ENCODE measurements around the gene PTPRG.

The PTPRG gene

GRCh38 chr3:62131620-62132019 lies 570.2 kb downstream of the PTPRG start:
- peak in 1 of 2 experiments; percentile 49 for DNase-seq

GRCh38 chr3:62132027-62132602 lies 570.7 kb downstream of the PTPRG start:
- DNase-seq: no peak

GRCh38 chr3:62133015-62133414 lies 571.6 kb downstream of the PTPRG start:
- DNase-seq: no peak

GRCh38 chr3:62134061-62134496 lies 572.7 kb downstream of the PTPRG start:
- DNase-seq: peak in 1 of 2 experiments; percentile 3

- DNase-seq: no peak
Measured at GRCh38 chr3:62135741-62136140, 574.4 kb downstream of the PTPRG start.

- DNase-seq: no peak
Measured at GRCh38 chr3:62139957-62140356, 578.6 kb downstream of the PTPRG start.

- DNase-seq: no peak
Measured at GRCh38 chr3:62142331-62143085, 581.1 kb downstream of the PTPRG start.

- no peak for DNase-seq
Measured at GRCh38 chr3:62143843-62144450, 582.6 kb downstream of the PTPRG start.

- DNase-seq: no peak
Measured at GRCh38 chr3:62144482-62144881, 583.1 kb downstream of the PTPRG start.

GRCh38 chr3:62145086-62145757 lies 583.9 kb downstream of the PTPRG start:
- DNase-seq: no peak

- no peak for DNase-seq
Measured at GRCh38 chr3:62149539-62149938, 588.2 kb downstream of the PTPRG start.

- no peak for DNase-seq
Measured at GRCh38 chr3:62149962-62150361, 588.6 kb downstream of the PTPRG start.

- DNase-seq: no peak
Measured at GRCh38 chr3:62151591-62151990, 590.2 kb downstream of the PTPRG start.

GRCh38 chr3:62153231-62153630 lies 591.9 kb downstream of the PTPRG start:
- DNase-seq: no peak

- peak in 1 of 2 experiments; percentile 6 for DNase-seq
Measured at GRCh38 chr3:62154457-62155148, 593.2 kb downstream of the PTPRG start.

- no peak for DNase-seq
Measured at GRCh38 chr3:62159056-62159708, 597.8 kb downstream of the PTPRG start.

GRCh38 chr3:62159709-62160092 lies 598.3 kb downstream of the PTPRG start:
- DNase-seq: no peak

- DNase-seq: no peak
Measured at GRCh38 chr3:62161371-62161770, 600.0 kb downstream of the PTPRG start.

GRCh38 chr3:62164196-62164595 lies 602.8 kb downstream of the PTPRG start:
- DNase-seq: no peak

GRCh38 chr3:62164746-62165145 lies 603.4 kb downstream of the PTPRG start:
- DNase-seq: no peak

- no peak for DNase-seq
Measured at GRCh38 chr3:62167566-62168262, 606.3 kb downstream of the PTPRG start.

GRCh38 chr3:62168356-62168755 lies 607.0 kb downstream of the PTPRG start:
- no peak for DNase-seq
